Karpas-422 (cell line): ENCODE data around the gene IFI35. TPM values are rescaled to one million over a fixed set of nuclear protein-coding genes. Genes with fewer than 3 reads are reported as not detected.

Source experiments
- DNase-seq: peaks from one replicate; pipeline ENCODE4 v3.0.0-alpha.2; 2015
- H2AFZ ChIP-seq: fragments of 200-600 bp; sonication (generic); 2 replicates; pipeline ENCODE4 v1.6.1; 2014; ENCODE audit warnings: antibody characterized with exemption, low read length, mixed read lengths
- H3K27ac ChIP-seq: fragments of 200-600 bp; sonication (generic); 2 replicates; pipeline ENCODE4 v1.5.1; 2014; ENCODE audit warnings: mild to moderate bottlenecking, low read length, moderate library complexity
- H3K27me3 ChIP-seq: fragments of 200-600 bp; sonication (generic); 2 replicates; pipeline ENCODE4 v1.6.1; 2014; ENCODE audit warnings: low read length, mixed read lengths
- H3K36me3 ChIP-seq: fragments of 200-600 bp; sonication (generic); 2 replicates; pipeline ENCODE4 v1.6.1; 2014; ENCODE audit warnings: low read length, mixed read lengths; ENCODE audit not compliant: insufficient read depth
- H3K4me1 ChIP-seq: fragments of 200-600 bp; sonication (generic); 2 replicates; pipeline ENCODE4 v1.6.1; 2014; ENCODE audit warnings: mild to moderate bottlenecking, low read length, mixed read lengths
- H3K4me2 ChIP-seq: fragments of 200-600 bp; sonication (generic); 2 replicates; pipeline ENCODE4 v1.6.1; 2014; ENCODE audit warnings: low read length, low read depth, mild to moderate bottlenecking; ENCODE audit not compliant: poor library complexity, severe bottlenecking
- H3K4me3 ChIP-seq: fragments of 200-600 bp; sonication (generic); 2 replicates; pipeline ENCODE4 v1.5.1; 2014; ENCODE audit warnings: mild to moderate bottlenecking, antibody characterized with exemption, low read length, mixed read lengths
- H3K79me2 ChIP-seq: fragments of 200-600 bp; sonication (generic); 2 replicates; pipeline ENCODE4 v1.6.1; 2014; ENCODE audit warnings: mild to moderate bottlenecking, low read length, mixed read lengths
- H3K9ac ChIP-seq: fragments of 200-600 bp; sonication (generic); 2 replicates; pipeline ENCODE4 v1.6.0; 2014; ENCODE audit warnings: low read length
- H3K9me2 ChIP-seq: fragments of 200-600 bp; sonication (generic), shearing (Covaris generic); replicated peaks from 2 replicates; pipeline ENCODE4 v1.6.0; 2014; ENCODE audit warnings: mild to moderate bottlenecking, low read length, moderate library complexity; ENCODE audit not compliant: insufficient read depth
- H3K9me3 ChIP-seq: fragments of 300-700, 200-600 bp; sonication (generic); 2 replicates; pipeline ENCODE4 v1.6.1; 2014; ENCODE audit warnings: low read length, mixed read lengths
- H4K20me1 ChIP-seq: fragments of 200-600 bp; sonication (generic); 2 replicates; pipeline ENCODE4 v1.6.1; 2014; ENCODE audit warnings: mild to moderate bottlenecking, antibody characterized with exemption, low read length, low read depth; ENCODE audit not compliant: insufficient read depth
- total RNA-seq: library from RNA; depleted of rRNA; stranded (reverse); fragments of >200 nt; shearing (Covaris generic); gene quantifications from 2 replicates; pipeline ENCODE4 v1.2.3, GENCODE V29; 2014; ENCODE audit warnings: low replicate concordance

Gene IFI35
- total RNA-seq, 1 experiment from 2014 or later, result 19.1 TPM

- Histone ChIP-seq H3K4me1 (peaks cover 28% of the 10 kb centered on the region), H3K9me2 (no peaks in the 10 kb centered on the region), H4K20me1 (no peaks in the 10 kb centered on the region), H3K9ac (peak within 1 kb of the TSS; percentile 82), H3K79me2 (peaks cover 13% of the 10 kb centered on the region; the same call in 1 of the 2 replicates), H3K4me2 (peak within 1 kb of the TSS; percentile 82), H3K36me3 (no peaks in the 10 kb centered on the region), H3K4me3 (peak within 1 kb of the TSS; percentile 84), H3K9me3 (no peaks in the 10 kb centered on the region), H2AFZ (peak within 1 kb of the TSS; percentile 86), H3K27me3 (no peaks in the 10 kb centered on the region), H3K27ac (peak within 1 kb of the TSS; percentile 23; the same call in 1 of the 2 replicates)
- peak; percentile 84 for DNase-seq
Observed at GRCh38 chr17:43021741-43022512, 15.3 kb downstream of the IFI35 start, which contains the start of gene VAT1. Gene VAT1, minus strand, starts transcription at chr17:43022385. Its CDS starts 63 bp downstream, at chr17:43022322.

GRCh38 chr17:43024407-43025289 is 18.1 kb downstream of the IFI35 start, which contains the start of gene RND2:
Gene RND2, plus strand, starts transcription at chr17:43025231. Its CDS starts 117 bp downstream, at chr17:43025348.
- Histone ChIP-seq H3K79me2 (peaks cover 9% of the 10 kb centered on the region; the same call in 1 of the 2 replicates), H2AFZ (peak within 1 kb of the TSS; percentile 81), H3K9ac (peak within 1 kb of the TSS; percentile 68), H3K4me1 (peaks cover 16% of the 10 kb centered on the region), H3K36me3 (no peaks in the 10 kb centered on the region), H3K4me3 (peak within 1 kb of the TSS; percentile 69), H3K9me3 (no peaks in the 10 kb centered on the region), H3K9me2 (no peaks in the 10 kb centered on the region), H3K4me2 (peak within 1 kb of the TSS; percentile 93), H3K27ac (peak within 1 kb of the TSS; percentile 43; the same call in 1 of the 2 replicates), H4K20me1 (no peaks in the 10 kb centered on the region), H3K27me3 (no peaks in the 10 kb centered on the region)
- peak; percentile 98 for DNase-seq

DNA sequence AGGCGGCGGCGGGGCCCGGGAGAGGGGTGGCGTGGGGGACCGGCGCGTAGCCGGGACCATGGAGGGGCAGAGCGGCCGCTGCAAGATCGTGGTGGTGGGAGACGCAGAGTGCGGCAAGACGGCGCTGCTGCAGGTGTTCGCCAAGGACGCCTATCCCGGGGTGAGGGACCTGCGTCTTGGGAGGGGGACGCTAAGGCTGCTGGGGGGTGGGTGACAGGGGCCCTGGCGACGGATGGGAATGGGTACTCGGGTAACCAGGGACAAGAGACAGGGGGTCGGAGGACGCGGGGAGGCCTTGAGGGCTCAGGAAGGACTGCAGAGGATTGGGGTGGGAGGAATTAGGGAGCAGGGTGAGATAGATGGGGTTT is 18.7 kb downstream of the IFI35 start:
- Histone ChIP-seq H4K20me1 (no peaks in the 10 kb centered on the region), H3K79me2 (peaks cover 4% of the 10 kb centered on the region; the same call in 1 of the 2 replicates), H3K36me3 (no peaks in the 10 kb centered on the region), H3K27me3 (no peaks in the 10 kb centered on the region), H2AFZ (no peak overlapping the region), H3K27ac (no peak overlapping the region), H3K9me2 (no peaks in the 10 kb centered on the region), H3K4me3 (peak overlapping the region; percentile 54; the same call in 1 of the 2 replicates), H3K9me3 (no peaks in the 10 kb centered on the region), H3K9ac (peak overlapping the region; percentile 50), H3K4me2 (peak overlapping the region; percentile 93), H3K4me1 (peaks cover 16% of the 10 kb centered on the region)
- no peak for DNase-seq

- no peak for DNase-seq
- Histone ChIP-seq H3K9ac (no peak overlapping the region), H3K9me2 (no peaks in the 10 kb centered on the region), H3K27ac (no peak overlapping the region), H2AFZ (no peak overlapping the region), H3K79me2 (peaks cover 1% of the 10 kb centered on the region; the same call in 1 of the 2 replicates), H3K4me2 (no peak overlapping the region), H3K9me3 (no peaks in the 10 kb centered on the region), H3K4me3 (no peak overlapping the region), H4K20me1 (no peaks in the 10 kb centered on the region), H3K4me1 (peaks cover 14% of the 10 kb centered on the region), H3K27me3 (no peaks in the 10 kb centered on the region), H3K36me3 (no peaks in the 10 kb centered on the region)
Observed at GRCh38 chr17:43025766-43026537, 19.4 kb downstream of the IFI35 start.

- Histone ChIP-seq H2AFZ (no peak overlapping the region), H3K9ac (no peak overlapping the region), H4K20me1 (no peaks in the 10 kb centered on the region), H3K9me3 (no peaks in the 10 kb centered on the region), H3K4me3 (no peak overlapping the region), H3K9me2 (no peaks in the 10 kb centered on the region), H3K27me3 (no peaks in the 10 kb centered on the region), H3K4me2 (no peak overlapping the region), H3K4me1 (peaks cover 10% of the 10 kb centered on the region), H3K27ac (no peak overlapping the region), H3K79me2 (no peaks in the 10 kb centered on the region), H3K36me3 (no peaks in the 10 kb centered on the region)
- peak; percentile 47 for DNase-seq
Observed at GRCh38 chr17:43026595-43026994, 20.0 kb downstream of the IFI35 start.

DNA sequence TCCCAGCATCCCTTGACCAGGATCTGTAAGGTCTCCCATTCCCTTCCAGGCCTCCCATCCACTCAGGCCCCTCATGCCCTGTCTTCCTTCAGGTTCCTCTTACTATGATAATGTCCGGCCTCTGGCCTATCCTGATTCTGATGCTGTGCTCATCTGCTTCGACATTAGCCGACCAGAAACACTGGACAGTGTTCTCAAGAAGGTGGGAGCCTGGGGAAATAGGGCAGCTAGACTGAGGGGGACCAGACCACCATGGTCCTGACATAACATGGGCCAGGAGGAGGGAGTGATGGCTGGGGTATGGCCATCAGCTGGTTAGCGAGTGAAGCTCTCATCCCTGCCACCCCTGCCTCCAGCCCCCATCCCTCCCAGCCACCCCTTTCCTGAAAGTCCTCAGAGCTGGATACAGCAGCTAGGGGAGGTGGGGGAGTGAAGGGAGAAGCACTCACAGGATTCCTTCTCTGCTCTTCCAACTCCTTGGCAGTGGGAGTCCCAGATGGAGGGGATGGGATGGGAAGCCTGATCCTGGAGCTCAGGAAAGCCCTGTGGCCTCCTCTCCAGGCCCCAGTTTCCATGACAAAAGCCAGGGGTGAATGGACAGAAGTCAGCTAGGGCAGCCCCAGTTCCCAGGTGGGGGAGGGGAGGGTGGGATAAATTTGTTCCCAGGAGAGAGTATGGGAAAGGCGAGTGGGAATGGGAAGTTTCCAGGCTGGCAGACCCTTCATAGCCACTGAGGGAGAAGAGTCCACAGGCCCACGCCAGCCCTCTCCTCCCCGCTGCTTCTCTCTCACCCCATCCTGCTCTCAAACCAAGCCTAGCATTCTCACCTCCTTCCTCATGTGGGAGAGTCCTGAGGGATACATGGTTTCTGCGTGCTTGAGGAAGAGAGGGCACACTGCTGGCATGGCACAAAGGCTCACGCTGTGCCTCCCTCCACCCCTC is 20.8 kb downstream of the IFI35 start:
- H3K27me3 ChIP-seq, result no peaks in the 10 kb centered on the region

DNA sequence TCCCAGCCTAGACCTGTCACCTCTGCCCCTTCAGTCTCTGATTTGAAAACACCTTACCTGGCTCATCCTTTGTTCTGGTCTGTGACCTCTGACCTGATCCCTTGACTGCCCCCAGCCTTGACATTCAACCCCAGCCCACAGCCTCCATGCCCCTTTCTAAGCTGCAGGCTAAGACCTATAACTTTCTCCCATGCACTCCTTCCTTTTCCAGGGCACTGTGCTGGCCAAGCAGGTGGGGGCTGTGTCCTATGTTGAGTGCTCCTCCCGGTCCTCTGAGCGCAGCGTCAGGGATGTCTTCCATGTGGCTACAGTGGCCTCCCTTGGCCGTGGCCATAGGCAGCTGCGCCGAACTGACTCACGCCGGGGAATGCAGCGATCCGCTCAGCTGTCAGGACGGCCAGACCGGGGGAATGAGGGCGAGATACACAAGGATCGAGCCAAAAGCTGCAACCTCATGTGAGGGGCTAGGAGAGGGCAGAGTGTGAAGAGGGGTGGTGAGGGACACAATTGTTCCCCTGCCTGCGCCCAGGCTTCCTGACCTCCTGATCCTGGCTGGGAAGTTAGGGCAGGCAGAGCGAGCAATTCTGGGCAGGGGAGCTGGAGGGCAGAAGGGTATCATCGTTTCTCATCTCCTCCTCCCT is 21.8 kb downstream of the IFI35 start:
- no peak overlapping the region for H3K9ac ChIP-seq
- no peak overlapping the region for H3K27ac ChIP-seq
- no peaks in the 10 kb centered on the region for H3K79me2 ChIP-seq
- H3K9me2 ChIP-seq, result no peaks in the 10 kb centered on the region
- no peaks in the 10 kb centered on the region for H3K36me3 ChIP-seq
- no peak overlapping the region for H2AFZ ChIP-seq
- no peak overlapping the region for H3K4me2 ChIP-seq
- H3K9me3 ChIP-seq, result no peaks in the 10 kb centered on the region
- no peak overlapping the region for H3K4me3 ChIP-seq
- no peaks in the 10 kb centered on the region for H4K20me1 ChIP-seq
- peaks cover 10% of the 10 kb centered on the region for H3K4me1 ChIP-seq
- H3K27me3 ChIP-seq, result no peaks in the 10 kb centered on the region
- no peak for DNase-seq

More for the DNA sequence above, 20.8 kb downstream of the IFI35 start:
- H3K9me3 ChIP-seq, result no peaks in the 10 kb centered on the region
- H3K27ac ChIP-seq, result no peak overlapping the region
- H4K20me1 ChIP-seq, result no peaks in the 10 kb centered on the region
- H3K9ac ChIP-seq, result no peak overlapping the region
- H3K36me3 ChIP-seq, result no peaks in the 10 kb centered on the region
- no peaks in the 10 kb centered on the region for H3K9me2 ChIP-seq
- H3K4me3 ChIP-seq, result no peak overlapping the region
- peaks cover 10% of the 10 kb centered on the region for H3K4me1 ChIP-seq
- no peak overlapping the region for H2AFZ ChIP-seq
- no peak for DNase-seq
- H3K79me2 ChIP-seq, result no peaks in the 10 kb centered on the region
- H3K4me2 ChIP-seq, result no peak overlapping the region
